SKM-1 (cell line): ENCODE measurements around the gene FAR2.
"Not testable (repeated sequence)": the region's sequence is repeated elsewhere in the genome, so short reads cannot be mapped to it uniquely, and the experiment has no call there.

Experiments
- DNase-seq: peaks from one replicate; lab custom pipeline; 2025; ENCODE audit not compliant: unreplicated experiment; lab: John Stamatoyannopoulos, UW

The FAR2 gene

GRCh38 chr12:29148911-29149690 is at the start of gene FAR2:
Gene FAR2 (plus strand): TSS chr12:29149278. CDS start chr12:29270450, 121,172 bp downstream.
- DNase-seq = no peak

- DNase-seq = no peak
Observed at GRCh38 chr12:29102741-29103140, 46.3 kb upstream of the FAR2 start.

GRCh38 chr12:29103539-29103974 is 45.5 kb upstream of the FAR2 start:
- no peak for DNase-seq

GRCh38 chr12:29104516-29104915 is 44.6 kb upstream of the FAR2 start:
- DNase-seq = no peak

GRCh38 chr12:29110506-29111442 is 38.3 kb upstream of the FAR2 start:
- DNase-seq = no peak

- no peak for DNase-seq
Observed at GRCh38 chr12:29113101-29113500, 36.0 kb upstream of the FAR2 start.

GRCh38 chr12:29116414-29116813 is 32.7 kb upstream of the FAR2 start:
- DNase-seq = no peak

GRCh38 chr12:29131539-29131938 is 17.5 kb upstream of the FAR2 start:
- no peak for DNase-seq

GRCh38 chr12:29132316-29132715 is 16.8 kb upstream of the FAR2 start:
- DNase-seq = no peak

GRCh38 chr12:29133181-29133580 is 15.9 kb upstream of the FAR2 start:
- no peak for DNase-seq

GRCh38 chr12:29133680-29134079 is 15.4 kb upstream of the FAR2 start:
- no peak for DNase-seq

GRCh38 chr12:29138256-29138655 is 10.8 kb upstream of the FAR2 start:
- DNase-seq = not testable (repeated sequence)

GRCh38 chr12:29138855-29139254 is 10.2 kb upstream of the FAR2 start:
- DNase-seq = not testable (repeated sequence)

- DNase-seq = no peak
Observed at GRCh38 chr12:29145372-29146170, 3.5 kb upstream of the FAR2 start.

- no peak for DNase-seq
Observed at GRCh38 chr12:29146196-29146595, 2.9 kb upstream of the FAR2 start.

- no peak for DNase-seq
Observed at GRCh38 chr12:29147731-29148595, 1.1 kb upstream of the FAR2 start.

- DNase-seq = no peak
Observed at GRCh38 chr12:29148596-29148910, 525 bp upstream of the FAR2 start.

GRCh38 chr12:29149691-29150281 is 708 bp downstream of the FAR2 start:
- no peak for DNase-seq

- no peak for DNase-seq
Observed at GRCh38 chr12:29150462-29150861, 1.4 kb downstream of the FAR2 start.
